BJ (cell line): ENCODE data around the gene EDEM1. TPM values are rescaled to one million over a fixed set of nuclear protein-coding genes. Genes with fewer than 3 reads are reported as not detected.

ENCODE experiments used
- CTCF ChIA-PET: fragments of 350-600 bp; formaldehyde crosslinking; extraction: SDS; loops from one replicate; lab custom pipeline; 2021; ENCODE audit warnings: antibody characterized with exemption, inconsistent platforms; lab: Yijun Ruan, JAX
- POLR2A ChIA-PET: fragments of 300-600 bp; sonication (Branson Sonifier 250); formaldehyde crosslinking; extraction: SDS; loops from one replicate; lab custom pipeline; 2021; ENCODE audit warnings: antibody characterized with exemption; lab: Charles Lee
- DNase-seq: peaks from one replicate; pipeline ENCODE4 v3.0.0-alpha.2; 2011; ENCODE audit warnings: low read depth
- H3K27me3 ChIP-seq: 2 replicates; pipeline ENCODE4 v1.6.0; 2011; ENCODE audit warnings: low read length; ENCODE audit not compliant: control insufficient read depth, insufficient read depth
- H3K36me3 ChIP-seq: 2 replicates; pipeline ENCODE4 v1.5.1; 2011; ENCODE audit warnings: low read length; ENCODE audit not compliant: control insufficient read depth, insufficient read depth
- H3K4me3 ChIP-seq: 2 replicates; pipeline ENCODE4 v1.5.1; 2011; ENCODE audit warnings: low read depth, mild to moderate bottlenecking, control low read depth, low read length
- polyA plus RNA-seq: library from polyadenylated mRNA; depleted of rRNA; stranded (reverse); fragments of >200 nt; gene quantifications from 2 replicates; pipeline ENCODE4 v1.2.3, GENCODE V29; 2011
- TF ChIP-seq, protein P1 (sequence below): IDR thresholded peaks from 2 replicates; pipeline ENCODE4 v1.5.1; 2011; ENCODE audit warnings: low read depth, mild to moderate bottlenecking, control low read depth, inconsistent platforms, low read length, moderate library complexity; ENCODE audit not compliant: insufficient read depth

The EDEM1 gene
- polyA plus RNA-seq, 1 experiment, result 21.3 TPM

DNA sequence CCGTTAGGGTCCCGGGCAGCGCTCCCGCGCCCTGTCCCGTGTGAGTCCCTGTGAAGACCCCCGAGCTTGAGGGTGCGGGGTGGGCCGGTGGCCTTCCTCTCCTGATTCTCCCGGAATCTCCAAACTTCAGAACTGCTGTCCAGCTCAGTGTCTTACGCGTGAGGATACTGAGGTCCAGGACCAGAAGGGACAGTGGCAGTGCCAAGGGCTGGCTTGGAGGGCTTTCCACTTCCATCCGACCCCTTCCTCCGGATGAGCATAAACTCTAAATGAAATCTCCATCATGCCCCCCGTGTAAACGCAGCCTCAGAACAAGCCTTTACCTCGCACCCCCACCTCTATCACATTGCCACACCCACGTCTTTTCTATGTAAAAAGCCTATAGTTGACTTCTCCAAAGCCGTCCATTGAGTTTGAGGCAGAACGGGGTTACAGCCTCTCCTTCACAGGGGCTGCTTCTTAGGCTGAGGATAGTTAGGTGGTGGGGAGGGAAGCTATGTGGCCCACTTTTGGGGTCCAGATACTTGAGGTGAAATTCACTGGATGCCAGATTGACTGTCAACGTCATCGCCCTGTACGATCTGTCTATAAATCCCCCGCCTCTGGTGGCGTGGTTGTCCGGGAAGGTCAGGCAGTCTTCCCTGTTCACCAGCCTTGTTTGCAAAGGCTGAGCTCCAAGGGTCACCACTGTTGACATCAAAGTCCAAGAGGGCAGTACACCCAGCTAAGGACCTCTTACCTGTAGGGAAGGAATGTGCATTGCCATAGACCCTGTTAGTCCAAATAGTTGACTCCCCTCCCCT lies 1.1 kb downstream of the EDEM1 start:
- CTCF ChIA-PET, result interaction anchor here (0.7 kb wide), 2 partner anchors 68 to 445 kb away, joined by 3 read pairs; no protein-coding TSS in a partner anchor
- no peaks in the 10 kb centered on the region for H3K36me3 ChIP-seq
- peak overlapping the region; percentile 88 for H3K4me3 ChIP-seq
- TF ChIP-seq, protein P1, sequence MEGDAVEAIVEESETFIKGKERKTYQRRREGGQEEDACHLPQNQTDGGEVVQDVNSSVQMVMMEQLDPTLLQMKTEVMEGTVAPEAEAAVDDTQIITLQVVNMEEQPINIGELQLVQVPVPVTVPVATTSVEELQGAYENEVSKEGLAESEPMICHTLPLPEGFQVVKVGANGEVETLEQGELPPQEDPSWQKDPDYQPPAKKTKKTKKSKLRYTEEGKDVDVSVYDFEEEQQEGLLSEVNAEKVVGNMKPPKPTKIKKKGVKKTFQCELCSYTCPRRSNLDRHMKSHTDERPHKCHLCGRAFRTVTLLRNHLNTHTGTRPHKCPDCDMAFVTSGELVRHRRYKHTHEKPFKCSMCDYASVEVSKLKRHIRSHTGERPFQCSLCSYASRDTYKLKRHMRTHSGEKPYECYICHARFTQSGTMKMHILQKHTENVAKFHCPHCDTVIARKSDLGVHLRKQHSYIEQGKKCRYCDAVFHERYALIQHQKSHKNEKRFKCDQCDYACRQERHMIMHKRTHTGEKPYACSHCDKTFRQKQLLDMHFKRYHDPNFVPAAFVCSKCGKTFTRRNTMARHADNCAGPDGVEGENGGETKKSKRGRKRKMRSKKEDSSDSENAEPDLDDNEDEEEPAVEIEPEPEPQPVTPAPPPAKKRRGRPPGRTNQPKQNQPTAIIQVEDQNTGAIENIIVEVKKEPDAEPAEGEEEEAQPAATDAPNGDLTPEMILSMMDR, result no peak
- POLR2A ChIA-PET, result no interaction called here
- no peaks in the 10 kb centered on the region for H3K27me3 ChIP-seq
- no peak for DNase-seq

DNA sequence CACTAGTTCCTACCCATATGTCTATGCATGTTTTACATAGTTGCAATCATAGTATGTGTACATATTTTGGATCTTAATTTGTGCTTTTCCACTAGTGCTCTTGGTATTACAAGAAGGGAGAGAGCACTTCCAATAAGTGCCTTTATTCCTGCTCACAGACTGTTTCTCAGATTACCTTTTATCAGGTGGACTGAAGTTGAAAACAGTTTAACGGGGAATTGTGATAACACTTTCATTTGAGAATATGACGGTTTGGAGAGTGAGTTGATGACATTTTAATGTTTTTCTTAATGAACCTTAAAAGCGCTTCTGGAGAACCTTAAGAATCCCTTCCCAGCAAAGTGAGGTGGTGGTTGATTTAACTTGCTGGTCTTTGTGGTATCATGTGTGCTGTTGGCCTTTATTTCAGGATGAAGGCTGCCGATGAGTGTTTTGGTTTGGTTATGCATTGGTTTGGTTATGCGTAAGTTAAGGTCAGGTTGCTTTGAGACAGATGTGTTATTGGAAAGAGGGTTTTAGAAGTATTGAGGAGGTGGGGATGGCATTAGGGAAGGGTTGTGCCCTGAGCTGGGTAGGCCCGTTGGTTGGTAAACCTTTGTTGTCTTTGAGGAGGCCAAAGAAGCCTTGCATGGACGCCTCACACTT lies 2.8 kb downstream of the EDEM1 start:
- ChIA-PET CTCF (no interaction called here), POLR2A (no interaction called here)
- H3K4me3 ChIP-seq, result no peak overlapping the region
- H3K36me3 ChIP-seq, result no peaks in the 10 kb centered on the region; the same call in 1 of the 2 replicates
- H3K27me3 ChIP-seq, result no peaks in the 10 kb centered on the region
- TF ChIP-seq, protein P1, result no peak
- DNase-seq, result no peak

DNA sequence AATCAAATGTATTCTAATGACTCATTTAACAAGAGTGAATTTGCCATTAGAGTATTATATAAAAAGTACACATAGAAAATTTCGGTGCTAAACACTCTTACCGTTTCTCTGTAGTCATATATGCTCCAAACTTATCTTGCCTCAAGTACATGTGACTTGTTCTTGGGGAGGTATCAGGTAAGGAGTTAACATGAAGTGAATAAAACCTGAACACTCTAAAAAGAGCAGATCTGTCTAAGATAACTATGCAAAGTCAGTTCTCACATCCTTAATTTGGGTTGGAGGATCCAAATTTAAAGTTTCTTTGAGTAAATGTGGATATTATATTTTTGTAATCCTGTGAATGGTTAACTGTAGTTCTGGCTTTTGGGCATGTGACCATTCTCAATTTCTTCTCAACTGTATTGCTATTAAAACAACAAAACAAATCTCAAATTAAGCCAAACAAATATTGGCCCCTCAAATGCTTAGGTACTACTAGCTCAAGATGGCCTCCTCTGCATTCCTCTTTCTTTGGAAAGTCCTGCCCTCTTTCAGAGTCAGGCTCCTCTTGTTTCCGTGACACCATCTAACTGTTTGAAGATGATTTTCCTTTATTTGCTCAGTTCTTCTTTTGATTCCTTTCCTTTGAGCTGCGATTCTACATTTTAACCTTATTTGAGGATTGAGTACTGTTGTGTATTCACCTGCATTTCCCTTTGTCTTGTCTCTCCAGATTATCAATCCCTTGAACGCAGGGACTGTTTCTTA lies 4.2 kb downstream of the EDEM1 start:
- Histone ChIP-seq H3K27me3 (no peaks in the 10 kb centered on the region), H3K36me3 (no peaks in the 10 kb centered on the region; the same call in 1 of the 2 replicates), H3K4me3 (no peak overlapping the region)
- POLR2A ChIA-PET, result no interaction called here
- CTCF ChIA-PET, result no interaction called here
- DNase-seq, result no peak
- TF ChIP-seq, protein P1, result no peak

DNA sequence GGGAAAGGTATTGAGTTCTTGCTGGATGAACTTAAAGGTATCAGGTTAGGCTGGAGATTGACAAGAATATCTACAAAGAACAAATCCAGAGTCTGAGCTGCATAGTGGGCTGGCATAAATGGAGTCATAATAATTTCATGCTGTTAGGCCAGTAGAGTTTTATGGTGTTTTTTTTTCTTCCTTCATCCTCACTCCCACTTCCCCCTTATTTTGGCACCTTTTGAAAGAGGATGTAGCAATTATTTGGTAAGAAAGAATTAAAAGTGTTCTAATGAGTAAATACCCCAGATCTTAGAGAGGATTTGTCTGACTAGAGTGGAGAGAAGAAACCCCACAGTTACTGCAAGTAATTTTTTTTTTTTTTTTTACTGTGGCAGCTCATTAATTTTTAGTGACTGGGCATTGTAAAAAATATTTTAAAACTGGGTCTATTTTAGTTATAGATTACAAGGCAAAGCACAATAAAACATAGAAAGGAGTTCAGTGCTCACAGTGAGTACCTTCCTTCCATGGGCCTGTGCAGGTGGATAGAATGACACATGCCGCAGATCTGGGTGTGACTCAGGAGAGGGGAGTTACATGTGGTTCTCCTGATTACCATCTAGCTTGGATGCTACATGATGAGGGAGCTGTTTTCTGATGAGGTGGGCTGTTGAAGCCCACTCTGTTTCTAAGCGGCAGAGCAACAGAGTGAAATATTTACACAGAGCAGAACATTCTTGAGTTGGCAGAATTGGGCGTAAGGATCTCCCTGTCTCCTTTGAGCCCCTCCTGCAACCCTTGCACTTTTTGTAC lies 5.3 kb downstream of the EDEM1 start:
- ChIA-PET POLR2A (no interaction called here), CTCF (interaction anchor here (0.8 kb wide), 1 partner anchor 90 kb away, joined by 3 read pairs; no protein-coding TSS in a partner anchor)
- Histone ChIP-seq H3K27me3 (no peaks in the 10 kb centered on the region), H3K36me3 (no peaks in the 10 kb centered on the region; the same call in 1 of the 2 replicates), H3K4me3 (no peak overlapping the region)
- no peak for DNase-seq
- TF ChIP-seq, protein P1, result no peak
